PFSK-1 (cell line): ENCODE data around the gene DRC3.

ENCODE experiments used
- FOXP2 ChIP-seq: optimal IDR thresholded peaks from 2 replicates; pipeline ENCODE3; 2011; ENCODE audit warnings: borderline replicate concordance, control low read depth, inconsistent platforms; ENCODE audit not compliant: insufficient read depth; ENCODE audit errors: extremely low read length, extremely low read depth
- POLR2AphosphoS5 ChIP-seq: IDR thresholded peaks from 2 replicates; pipeline ENCODE4 v1.6.1; 2012; ENCODE audit warnings: low read depth, mild to moderate bottlenecking, control low read depth, low read length, moderate library complexity
- SIN3A ChIP-seq: IDR thresholded peaks from 2 replicates; pipeline ENCODE4 v1.6.1; 2012; ENCODE audit warnings: mild to moderate bottlenecking, low read length, moderate library complexity, borderline replicate concordance; ENCODE audit not compliant: insufficient read depth
- TAF1 ChIP-seq: IDR thresholded peaks from 2 replicates; pipeline ENCODE4 v1.6.1; 2012; ENCODE audit warnings: low read length, control low read depth, borderline replicate concordance; ENCODE audit not compliant: insufficient read depth
- TF ChIP-seq, protein P1 (sequence below), 2 experiments: IDR thresholded peaks; 2 replicates each; pipeline versions ENCODE4 v1.6.1 to v1.8.0; 2011 to 2012; ENCODE audit warnings: low read depth in 2 of 2, low read length in 2 of 2, control low read depth in 1 of 2, inconsistent platforms in 1 of 2, mild to moderate bottlenecking in 1 of 2, moderate library complexity in 1 of 2; ENCODE audit not compliant: insufficient read depth in 1 of 2

The DRC3 gene

DNA sequence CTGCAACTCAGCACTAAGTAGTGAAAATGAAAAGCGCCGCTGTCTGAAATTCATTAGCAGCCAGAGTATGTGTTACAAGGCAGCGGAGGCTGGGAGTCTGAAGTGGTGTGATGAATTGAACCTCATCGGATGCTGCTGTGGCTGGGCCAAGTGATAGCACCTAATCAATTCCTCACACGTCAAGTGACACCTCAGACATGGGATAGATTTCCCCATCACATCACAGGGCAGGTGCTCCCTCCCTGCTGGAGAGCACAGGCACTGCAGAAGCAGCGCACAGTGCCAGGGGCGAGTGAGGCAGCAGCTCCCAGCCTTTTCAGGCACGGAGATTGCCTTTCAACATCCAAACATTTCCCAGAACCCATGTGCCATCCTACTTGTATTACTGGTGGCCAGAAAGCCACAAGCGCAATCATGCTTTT lies 32.2 kb downstream of the DRC3 start:
- TF ChIP-seq, protein P1, sequence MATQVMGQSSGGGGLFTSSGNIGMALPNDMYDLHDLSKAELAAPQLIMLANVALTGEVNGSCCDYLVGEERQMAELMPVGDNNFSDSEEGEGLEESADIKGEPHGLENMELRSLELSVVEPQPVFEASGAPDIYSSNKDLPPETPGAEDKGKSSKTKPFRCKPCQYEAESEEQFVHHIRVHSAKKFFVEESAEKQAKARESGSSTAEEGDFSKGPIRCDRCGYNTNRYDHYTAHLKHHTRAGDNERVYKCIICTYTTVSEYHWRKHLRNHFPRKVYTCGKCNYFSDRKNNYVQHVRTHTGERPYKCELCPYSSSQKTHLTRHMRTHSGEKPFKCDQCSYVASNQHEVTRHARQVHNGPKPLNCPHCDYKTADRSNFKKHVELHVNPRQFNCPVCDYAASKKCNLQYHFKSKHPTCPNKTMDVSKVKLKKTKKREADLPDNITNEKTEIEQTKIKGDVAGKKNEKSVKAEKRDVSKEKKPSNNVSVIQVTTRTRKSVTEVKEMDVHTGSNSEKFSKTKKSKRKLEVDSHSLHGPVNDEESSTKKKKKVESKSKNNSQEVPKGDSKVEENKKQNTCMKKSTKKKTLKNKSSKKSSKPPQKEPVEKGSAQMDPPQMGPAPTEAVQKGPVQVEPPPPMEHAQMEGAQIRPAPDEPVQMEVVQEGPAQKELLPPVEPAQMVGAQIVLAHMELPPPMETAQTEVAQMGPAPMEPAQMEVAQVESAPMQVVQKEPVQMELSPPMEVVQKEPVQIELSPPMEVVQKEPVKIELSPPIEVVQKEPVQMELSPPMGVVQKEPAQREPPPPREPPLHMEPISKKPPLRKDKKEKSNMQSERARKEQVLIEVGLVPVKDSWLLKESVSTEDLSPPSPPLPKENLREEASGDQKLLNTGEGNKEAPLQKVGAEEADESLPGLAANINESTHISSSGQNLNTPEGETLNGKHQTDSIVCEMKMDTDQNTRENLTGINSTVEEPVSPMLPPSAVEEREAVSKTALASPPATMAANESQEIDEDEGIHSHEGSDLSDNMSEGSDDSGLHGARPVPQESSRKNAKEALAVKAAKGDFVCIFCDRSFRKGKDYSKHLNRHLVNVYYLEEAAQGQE (IDR thresholded peaks at IDR 0.05; ENCODE audit: insufficient read depth in 1 of 2, low read depth in 2 of 2, low read length in 2 of 2), result no peak
- TF ChIP-seq POLR2AphosphoS5, result no peak
- no peak for TF ChIP-seq TAF1
- no peak for TF ChIP-seq SIN3A
- no peak for TF ChIP-seq FOXP2

- TF ChIP-seq FOXP2 (no peak), TAF1 (no peak), SIN3A (no peak), POLR2AphosphoS5 (no peak)
These were observed 32.8 kb downstream of the DRC3 start for GRCh38 chr17:18005496-18005895.

DNA sequence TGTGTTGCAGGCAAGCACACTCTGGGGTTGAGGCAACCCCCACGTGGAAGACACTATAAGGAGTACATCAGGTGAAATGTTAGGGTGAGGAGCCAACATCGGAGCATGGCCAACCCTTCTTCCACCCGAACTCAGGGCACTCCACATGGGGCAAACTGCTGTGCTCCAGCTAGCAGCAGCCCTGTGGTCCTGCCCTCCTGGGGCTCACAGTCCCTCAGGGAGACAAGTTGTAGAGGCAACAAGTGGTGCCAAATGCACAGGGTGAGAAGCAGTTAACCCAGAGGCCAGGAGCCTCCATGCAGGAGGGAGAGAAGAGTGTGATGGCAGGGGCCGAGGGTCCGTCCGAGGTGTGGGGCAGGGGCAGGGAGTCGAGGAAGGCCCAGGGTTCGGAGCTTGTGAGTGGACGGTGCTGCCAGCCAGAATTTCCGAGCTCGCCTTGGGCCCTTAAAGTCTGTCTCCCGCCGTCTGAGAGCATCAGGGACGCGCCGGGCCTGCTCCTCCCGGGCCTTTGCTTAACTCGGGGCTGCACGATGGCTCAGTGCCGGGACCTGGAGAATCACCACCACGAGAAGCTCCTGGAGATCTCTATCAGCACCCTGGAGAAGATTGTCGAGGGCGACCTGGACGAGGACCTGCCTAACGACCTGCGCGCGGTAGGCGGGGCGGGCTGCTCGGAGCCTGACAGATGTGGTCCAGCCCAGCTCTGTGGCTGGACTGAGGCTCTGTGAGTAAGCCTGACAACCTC lies 34.0 kb downstream of the DRC3 start:
- TF ChIP-seq, protein P1 (IDR thresholded peaks at IDR 0.05; ENCODE audit: insufficient read depth in 1 of 2, low read depth in 2 of 2, low read length in 2 of 2), result no peak
- no peak for TF ChIP-seq FOXP2
- TF ChIP-seq SIN3A, result no peak
- TF ChIP-seq TAF1, result no peak
- no peak for TF ChIP-seq POLR2AphosphoS5

- TF ChIP-seq FOXP2, result no peak
- no peak for TF ChIP-seq TAF1
- no peak for TF ChIP-seq POLR2AphosphoS5
- TF ChIP-seq, protein P1 (IDR thresholded peaks at IDR 0.05; ENCODE audit: insufficient read depth in 1 of 2, low read depth in 2 of 2, low read length in 2 of 2), result no peak
- no peak for TF ChIP-seq SIN3A
These were observed 36.0 kb downstream of the DRC3 start for GRCh38 chr17:18008496-18009268.

GRCh38 chr17:18009609-18010420 lies 37.2 kb downstream of the DRC3 start:
- no peak for TF ChIP-seq SIN3A
- no peak for TF ChIP-seq POLR2AphosphoS5
- TF ChIP-seq, protein P1 (IDR thresholded peaks at IDR 0.05; ENCODE audit: insufficient read depth in 1 of 2, low read depth in 2 of 2, low read length in 2 of 2), result no peak
- TF ChIP-seq TAF1, result no peak
- no peak for TF ChIP-seq FOXP2
